HCT116 (cell line): Measurements from ENCODE around the gene LY9. TPM values are rescaled to one million over a fixed set of nuclear protein-coding genes. Genes with fewer than 3 reads are reported as not detected.

Source experiments
- ATAC-seq: fragments of 200-7000 bp; cut with Tn5 transposase; 2 replicates; pipeline ENCODE4 v1.9.1; 2020; ENCODE audit warnings: mild to moderate bottlenecking, moderate library complexity
- Bru-seq: library from RNA; stranded (reverse); fragments of 400-500 nt; gene quantifications from one replicate; lab custom pipeline; 2021; lab: Mats Ljungman, UMichigan
- BruChase-seq, 2 experiments: library from RNA; stranded (reverse); fragments of 400-500 nt; gene quantifications; one replicate each; lab custom pipeline; 2021; lab: Mats Ljungman, UMichigan
- BruUV-seq: library from RNA; stranded (reverse); fragments of 400-500 nt; replicated peaks from 2 replicates; lab custom pipeline; 2021; lab: Mats Ljungman, UMichigan
- CTCF ChIA-PET: fragments of 300-600 bp; sonication (Branson Sonifier 250); formaldehyde crosslinking; loops from one replicate; lab custom pipeline; 2021; ENCODE audit warnings: antibody characterized with exemption; lab: Charles Lee
- POLR2A ChIA-PET: fragments of 300-600, 350-600 bp; sonication (Branson Sonifier 250); formaldehyde crosslinking; loops from one replicate; lab custom pipeline; 2021; ENCODE audit warnings: antibody characterized with exemption; lab: Charles Lee
- RAD21 ChIA-PET, 2 experiments: fragments of 300-600 bp; sonication (Branson Sonifier 250); formaldehyde crosslinking; loops; one replicate each; lab custom pipeline; 2023; ENCODE audit warnings: low total read pairs in 2 of 2; ENCODE audit not compliant: uncharacterized antibody in 2 of 2, unreplicated experiment in 2 of 2, low non-redundant PET in 1 of 2; lab: Charles Lee
- DNase-seq: peaks from one replicate; pipeline ENCODE4 v3.0.0-alpha.2; 2010; ENCODE audit warnings: low read depth, low spot score
- H2AFZ ChIP-seq: fragments of 200-600 bp; shearing (Covaris generic), sonication (generic); 2 replicates; pipeline ENCODE4 v1.6.1; 2017; ENCODE audit warnings: low read depth, mixed run types, mixed read lengths, antibody characterized with exemption, low read length; ENCODE audit not compliant: poor library complexity, severe bottlenecking
- H3K27ac ChIP-seq: 2 replicates; pipeline ENCODE4 v1.5.1; 2012; ENCODE audit warnings: low read depth, low read length
- H3K27me3 ChIP-seq: fragments of 200-600 bp; sonication (generic); 2 replicates; pipeline ENCODE4 v1.6.1; 2016; ENCODE audit warnings: mixed run types, low read length, mixed read lengths; ENCODE audit not compliant: insufficient read depth
- H3K36me3 ChIP-seq, 2 experiments: fragments of 200-500 bp in 1 of 2; fragments of 200-600 bp in 1 of 2; sonication (Bioruptor generic) in 1 of 2; sonication (generic) in 1 of 2; 2 replicates each; pipeline versions ENCODE4 v1.5.1 to v1.6.1; 2014 to 2016; ENCODE audit warnings: low read length in 2 of 2, inconsistent platforms in 1 of 2, mixed read lengths in 1 of 2, mixed run types in 1 of 2; ENCODE audit not compliant: insufficient read depth in 2 of 2, control insufficient read depth in 1 of 2
- H3K4me1 ChIP-seq, 2 experiments: fragments of 200-600 bp in 1 of 2; sonication (generic) in 1 of 2; 2 replicates each; pipeline versions ENCODE4 v1.5.1 to v1.6.1; 2012 to 2017; ENCODE audit warnings: low read length in 2 of 2, inconsistent platforms in 1 of 2, mild to moderate bottlenecking in 1 of 2, mixed read lengths in 1 of 2, mixed run types in 1 of 2, moderate library complexity in 1 of 2; ENCODE audit not compliant: insufficient read depth in 2 of 2, control insufficient read depth in 1 of 2
- H3K4me2 ChIP-seq: fragments of 200-600 bp; sonication (generic); 2 replicates; pipeline ENCODE4 v1.6.1; 2017; ENCODE audit warnings: mixed run types, low read length, mixed read lengths
- H3K4me3 ChIP-seq, 2 experiments: fragments of 200-600 bp in 1 of 2; sonication (generic) in 1 of 2; replicated peaks in 1 of 2; 2 replicates each; pipeline ENCODE4 v1.5.1; 2011 to 2016; ENCODE audit warnings: low read length in 2 of 2, control low read depth in 1 of 2, low read depth in 1 of 2, mild to moderate bottlenecking in 1 of 2, mixed read lengths in 1 of 2, mixed run types in 1 of 2
- H3K79me2 ChIP-seq: fragments of 200-600 bp; sonication (generic); 2 replicates; pipeline ENCODE4 v1.6.1; 2017; ENCODE audit warnings: mild to moderate bottlenecking, mixed run types, low read length, moderate library complexity, mixed read lengths; ENCODE audit not compliant: insufficient read depth
- H3K9ac ChIP-seq: fragments of 200-600 bp; sonication (generic); 2 replicates; pipeline ENCODE4 v1.6.1; 2016; ENCODE audit warnings: low read length, mixed read lengths
- H3K9me2 ChIP-seq: fragments of 200-600 bp; sonication (generic), shearing (Covaris generic); 2 replicates; pipeline ENCODE4 v1.6.1; 2017; ENCODE audit warnings: mixed run types, mild to moderate bottlenecking, moderate library complexity; ENCODE audit not compliant: insufficient read depth
- H3K9me3 ChIP-seq, 2 experiments: fragments of 200-500 bp in 1 of 2; fragments of 200-600 bp in 1 of 2; sonication (Bioruptor generic) in 1 of 2; sonication (generic) in 1 of 2; 2 replicates each; pipeline ENCODE4 v1.6.1; 2014 to 2017; ENCODE audit warnings: low read length in 2 of 2, mixed read lengths in 2 of 2, inconsistent platforms in 1 of 2, low read depth in 1 of 2, mild to moderate bottlenecking in 1 of 2, mixed run types in 1 of 2, moderate library complexity in 1 of 2; ENCODE audit not compliant: control insufficient read depth in 1 of 2, insufficient read depth in 1 of 2
- H4K20me1 ChIP-seq: fragments of 200-600 bp; sonication (generic), shearing (Covaris generic); 2 replicates; pipeline ENCODE4 v1.6.1; 2017; ENCODE audit warnings: mixed run types, mild to moderate bottlenecking, moderate library complexity; ENCODE audit not compliant: insufficient read depth
- CBX3 ChIP-seq: IDR thresholded peaks from 2 replicates; pipeline ENCODE4 v1.6.1; 2012; ENCODE audit warnings: low read depth
- CEBPB ChIP-seq: IDR thresholded peaks from 2 replicates; pipeline ENCODE4 v1.6.1; 2012; ENCODE audit warnings: low read depth
- ELF1 ChIP-seq: IDR thresholded peaks from 2 replicates; pipeline ENCODE4 v1.6.1; 2012; ENCODE audit warnings: low read depth, borderline replicate concordance
- EZH2 ChIP-seq: fragments of 200-600 bp; sonication (generic); IDR thresholded peaks from 2 replicates; pipeline ENCODE4 v1.6.1; 2017; ENCODE audit warnings: antibody characterized with exemption, mixed run types
- FOSL1 ChIP-seq: IDR thresholded peaks from 2 replicates; pipeline ENCODE4 v1.6.1; 2012; ENCODE audit warnings: low read depth
- JUND ChIP-seq: IDR thresholded peaks from 2 replicates; pipeline ENCODE4 v1.6.1; 2012
- POLR2AphosphoS5 ChIP-seq: IDR thresholded peaks from 2 replicates; pipeline ENCODE4 v1.6.1; 2011; ENCODE audit warnings: mild to moderate bottlenecking, low read depth, low read length, moderate library complexity
- RAD21 ChIP-seq: IDR thresholded peaks from 2 replicates; pipeline ENCODE4 v1.6.1; 2012; ENCODE audit warnings: low read depth, mild to moderate bottlenecking
- SIN3A ChIP-seq: IDR thresholded peaks from 2 replicates; pipeline ENCODE4 v1.6.1; 2012; ENCODE audit warnings: low read depth
- SP1 ChIP-seq: IDR thresholded peaks from 2 replicates; pipeline ENCODE4 v1.6.1; 2012; ENCODE audit warnings: low read depth
- TCF7L2 ChIP-seq: IDR thresholded peaks from 2 replicates; pipeline ENCODE4 v1.7.0; 2011; ENCODE audit warnings: borderline replicate concordance, inconsistent platforms; ENCODE audit not compliant: insufficient read depth, insufficient read length; ENCODE audit errors: extremely low read depth
- YY1 ChIP-seq: IDR thresholded peaks from 2 replicates; pipeline ENCODE4 v1.6.1; 2011; ENCODE audit warnings: low read length, low read depth, moderate library complexity, mild to moderate bottlenecking; ENCODE audit not compliant: insufficient replicate concordance; ENCODE audit errors: extremely low read depth
- ZFX ChIP-seq: fragments of 450-650 bp; IDR thresholded peaks from 2 replicates; pipeline ENCODE4 v1.6.1; 2017
- intact Hi-C: fragments of 100-400 bp; cut with micrococcal nuclease; formaldehyde crosslinking; loops from 2 replicates; pipeline ENCODE4 v1.10.0; 2022
- long read RNA-seq: library from polyadenylated mRNA; unstranded; transcript quantifications from one replicate; pipeline ENCODE4 v2.0.0, GENCODE V29; 2021; ENCODE audit not compliant: unreplicated experiment
- polyA plus RNA-seq: library from polyadenylated mRNA; unstranded; fragments of >200 nt; gene quantifications from 2 replicates; pipeline ENCODE4 v1.2.1, GENCODE V29; 2012; ENCODE audit warnings: missing spikeins
- total RNA-seq: library from RNA; stranded (reverse); gene quantifications from one replicate; pipeline ENCODE4 v1.2.1, GENCODE V29; 2021; ENCODE audit not compliant: unreplicated experiment
- TF ChIP-seq, protein P1 (sequence below): IDR thresholded peaks from 2 replicates; pipeline ENCODE4 v1.6.1; 2012

Gene LY9
- total RNA-seq (0.22 TPM), Bru-seq, nascent RNA (percentile 5 among the genes with signal in this experiment), BruChase-seq, experiment 1, labeled RNA remaining after a 6-hour chase (percentile 3 among the genes with signal in this experiment), BruChase-seq, experiment 2, labeled RNA remaining after a 2-hour chase (percentile 5 among the genes with signal in this experiment)
- not detected in 2 replicates for polyA plus RNA-seq
- long read RNA-seq = 0 reads

DNA sequence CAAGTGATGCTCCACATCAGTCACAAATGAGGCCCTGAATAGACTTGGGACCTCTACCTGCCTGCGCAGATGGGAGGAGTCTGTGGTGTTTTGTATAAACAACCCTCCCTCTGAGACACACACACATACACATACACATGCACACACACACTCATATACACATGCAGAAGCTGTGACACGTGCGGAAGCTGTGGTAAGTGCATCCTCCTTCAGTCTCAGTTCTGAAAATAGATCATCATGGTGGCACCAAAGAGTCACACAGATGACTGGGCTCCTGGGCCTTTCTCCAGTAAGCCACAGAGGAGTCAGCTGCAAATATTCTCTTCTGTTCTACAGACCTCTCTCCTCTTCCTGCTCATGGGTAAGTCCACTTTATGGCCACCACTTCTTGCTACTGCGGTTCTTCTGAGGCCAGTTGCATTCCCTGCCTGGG lies at the start of gene LY9:
LY9 (plus strand) TSS at position 224 of the 433 bp plus-strand sequence; CDS start at position 238, 14 bp downstream.
- Histone ChIP-seq H3K79me2 (no peaks in the 10 kb centered on the region), H3K27ac (no peak within 1 kb of the TSS), H3K9me2 (no peaks in the 10 kb centered on the region), H3K36me3 (no peaks in the 10 kb centered on the region), H4K20me1 (no peaks in the 10 kb centered on the region), H3K27me3 (no peaks in the 10 kb centered on the region), H3K9ac (no peak within 1 kb of the TSS), H3K4me1 (no peaks in the 10 kb centered on the region), H3K9me3 (no peaks in the 10 kb centered on the region), H3K4me3 (no peak within 1 kb of the TSS), H3K4me2 (no peak within 1 kb of the TSS), H2AFZ (no peak within 1 kb of the TSS)
- BruUV-seq = no TSS peak
- intact Hi-C loops = no loop called here
- ChIA-PET CTCF (no interaction called here), POLR2A (no interaction called here), RAD21 (no interaction called here)
- no peak for ATAC-seq
- TF ChIP-seq JUND (no peak), POLR2AphosphoS5 (no peak), SP1 (no peak), CBX3 (no peak), RAD21 (no peak), SIN3A (no peak), ZFX (no peak)
- TF ChIP-seq, protein P1, sequence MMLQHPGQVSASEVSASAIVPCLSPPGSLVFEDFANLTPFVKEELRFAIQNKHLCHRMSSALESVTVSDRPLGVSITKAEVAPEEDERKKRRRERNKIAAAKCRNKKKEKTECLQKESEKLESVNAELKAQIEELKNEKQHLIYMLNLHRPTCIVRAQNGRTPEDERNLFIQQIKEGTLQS = no peak
- no peak for DNase-seq

DNA sequence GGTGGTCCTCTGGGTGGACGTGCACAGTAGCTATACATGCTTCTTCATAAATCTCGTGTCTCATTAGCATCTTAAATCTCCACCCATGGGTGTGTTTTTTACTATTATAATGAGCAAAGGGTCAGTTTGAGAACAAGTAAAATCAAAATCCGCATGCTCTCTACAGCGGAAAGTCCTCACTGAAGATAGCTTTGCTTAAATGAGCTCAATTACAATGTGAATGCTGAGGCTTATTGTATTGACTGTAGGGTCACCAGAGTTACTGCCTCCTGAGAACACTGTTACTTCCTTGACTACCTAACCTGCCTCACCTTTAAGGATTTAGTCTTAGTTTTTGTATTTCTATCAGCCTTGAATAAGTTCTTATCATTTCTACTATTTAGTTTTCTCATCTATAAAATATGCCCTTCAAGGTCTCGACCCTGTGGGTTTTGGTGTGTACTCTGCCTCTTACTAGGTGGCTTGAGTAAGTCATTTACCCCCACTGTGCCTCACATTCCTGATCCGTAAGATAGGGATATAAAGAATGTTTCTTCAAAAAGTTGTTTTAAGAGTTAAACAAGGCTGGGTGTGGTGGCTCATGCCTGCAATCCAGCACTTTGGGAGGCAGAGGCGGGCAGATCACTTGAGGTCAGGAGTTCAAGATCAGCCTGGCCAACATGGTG lies 49.0 kb upstream of the LY9 start:
- ATAC-seq (no peak), DNase-seq (no peak)
- TF ChIP-seq SIN3A (no peak), ELF1 (no peak), YY1 (no peak), POLR2AphosphoS5 (no peak), FOSL1 (no peak), TCF7L2 (no peak), RAD21 (no peak), EZH2 (no peak), CEBPB (no peak)
- ChIA-PET RAD21 (no interaction called here), CTCF (interaction anchor here (0.9 to 1.0 kb wide), 2 partner anchors 9 to 21 kb away, joined by 3 to 4 read pairs; no protein-coding TSS in a partner anchor), POLR2A (no interaction called here)
- no peak overlapping the region for H3K4me3 ChIP-seq
- H3K27me3 ChIP-seq = peaks cover 7% of the 10 kb centered on the region; the same call in 1 of the 2 replicates
- H3K36me3 ChIP-seq = no peaks in the 10 kb centered on the region
- intact Hi-C loops = no loop called here
- no TSS peak for BruUV-seq
- no peaks in the 10 kb centered on the region for H3K79me2 ChIP-seq
- no peaks in the 10 kb centered on the region for H3K9me2 ChIP-seq
- H4K20me1 ChIP-seq = no peaks in the 10 kb centered on the region
- no peak overlapping the region for H3K4me2 ChIP-seq
- no peak overlapping the region for H3K9ac ChIP-seq
- no peak overlapping the region for H2AFZ ChIP-seq
- H3K9me3 ChIP-seq = no peaks in the 10 kb centered on the region
- no peak overlapping the region for H3K27ac ChIP-seq
- H3K4me1 ChIP-seq = no peaks in the 10 kb centered on the region; a peak in 1 of 4 replicates
